Stimulated activated CD4-positive, alpha-beta T cell treated with anti-CD3 and anti-CD28 coated beads, Interleukin-2, amount 100 ng/mL, for 4 hours (primary cell): ENCODE measurements around the gene KLHL41.

Source experiments
- DNase-seq: peaks from one replicate; pipeline ENCODE4 v3.0.0-alpha.2; 2020; ENCODE audit warnings: low read depth

Gene KLHL41

GRCh38 chr2:169509298-169509885 lies at the start of gene KLHL41:
KLHL41 (plus strand) TSS chr2:169509702; CDS start chr2:169509779, 77 bp downstream.
- DNase-seq: no peak

GRCh38 chr2:169461143-169461542 lies 48.4 kb upstream of the KLHL41 start:
- no peak for DNase-seq

GRCh38 chr2:169462896-169463695 lies 46.4 kb upstream of the KLHL41 start:
- DNase-seq: no peak

GRCh38 chr2:169464466-169464865 lies 45.0 kb upstream of the KLHL41 start:
- no peak for DNase-seq

- no peak for DNase-seq
Observed at GRCh38 chr2:169464882-169465281, 44.6 kb upstream of the KLHL41 start.

- DNase-seq: no peak
Observed at GRCh38 chr2:169468841-169469240, 40.7 kb upstream of the KLHL41 start.

- DNase-seq: no peak
Observed at GRCh38 chr2:169469952-169470572, 39.4 kb upstream of the KLHL41 start.

GRCh38 chr2:169472249-169472648 lies 37.3 kb upstream of the KLHL41 start:
- DNase-seq: no peak

GRCh38 chr2:169476459-169476858 lies 33.0 kb upstream of the KLHL41 start:
- no peak for DNase-seq

- DNase-seq: no peak
Observed at GRCh38 chr2:169478339-169478738, 31.2 kb upstream of the KLHL41 start.

- no peak for DNase-seq
Observed at GRCh38 chr2:169478745-169479256, 30.7 kb upstream of the KLHL41 start.

- DNase-seq: peak; percentile 55
Observed at GRCh38 chr2:169479257-169480078, 30.0 kb upstream of the KLHL41 start, which contains the start of gene BBS5. BBS5 (plus strand) TSS chr2:169479494; CDS start chr2:169479554, 60 bp downstream.

- no peak for DNase-seq
Observed at GRCh38 chr2:169480079-169480465, 29.4 kb upstream of the KLHL41 start.

- DNase-seq: no peak
Observed at GRCh38 chr2:169485650-169486138, 23.8 kb upstream of the KLHL41 start.

GRCh38 chr2:169486487-169486886 lies 23.0 kb upstream of the KLHL41 start:
- DNase-seq: no peak

GRCh38 chr2:169490834-169491233 lies 18.7 kb upstream of the KLHL41 start:
- DNase-seq: no peak

GRCh38 chr2:169491378-169491777 lies 18.1 kb upstream of the KLHL41 start:
- no peak for DNase-seq

GRCh38 chr2:169493360-169493759 lies 16.1 kb upstream of the KLHL41 start:
- no peak for DNase-seq

- no peak for DNase-seq
Observed at GRCh38 chr2:169495310-169495928, 14.1 kb upstream of the KLHL41 start.

- no peak for DNase-seq
Observed at GRCh38 chr2:169504651-169505050, 4.9 kb upstream of the KLHL41 start.

GRCh38 chr2:169507698-169508097 lies 1.8 kb upstream of the KLHL41 start:
- DNase-seq: no peak
